ENCODE measurements around the gene SPARCL1.
"Not testable (repeated sequence)": the region's sequence is repeated elsewhere in the genome, so short reads cannot be mapped to it uniquely, and the experiment has no call there.

The SPARCL1 gene

GRCh38 chr4:87433342-87433741 lies 95.8 kb downstream of the SPARCL1 start:
- no peak for ATAC-seq

- no peak for ATAC-seq
Measured at GRCh38 chr4:87430038-87430437, 99.1 kb downstream of the SPARCL1 start.

- no peak for ATAC-seq
Measured at GRCh38 chr4:87428979-87429378, 100.2 kb downstream of the SPARCL1 start.

GRCh38 chr4:87427518-87427868 lies 101.7 kb downstream of the SPARCL1 start:
- no peak for ATAC-seq

GRCh38 chr4:87426865-87427517 lies 102.2 kb downstream of the SPARCL1 start:
- no peak for ATAC-seq

- no peak for ATAC-seq
Measured at GRCh38 chr4:87425711-87426110, 103.5 kb downstream of the SPARCL1 start.

- not testable (repeated sequence) for ATAC-seq
Measured at GRCh38 chr4:87424099-87424543, 105.1 kb downstream of the SPARCL1 start.
